Measurements from ENCODE around the gene TAF6. TPM values are rescaled to one million over a fixed set of nuclear protein-coding genes. Genes with fewer than 3 reads are reported as not detected.

The TAF6 gene
- total RNA-seq, 1 donor from 2014 or later: 34.9 TPM

DNA sequence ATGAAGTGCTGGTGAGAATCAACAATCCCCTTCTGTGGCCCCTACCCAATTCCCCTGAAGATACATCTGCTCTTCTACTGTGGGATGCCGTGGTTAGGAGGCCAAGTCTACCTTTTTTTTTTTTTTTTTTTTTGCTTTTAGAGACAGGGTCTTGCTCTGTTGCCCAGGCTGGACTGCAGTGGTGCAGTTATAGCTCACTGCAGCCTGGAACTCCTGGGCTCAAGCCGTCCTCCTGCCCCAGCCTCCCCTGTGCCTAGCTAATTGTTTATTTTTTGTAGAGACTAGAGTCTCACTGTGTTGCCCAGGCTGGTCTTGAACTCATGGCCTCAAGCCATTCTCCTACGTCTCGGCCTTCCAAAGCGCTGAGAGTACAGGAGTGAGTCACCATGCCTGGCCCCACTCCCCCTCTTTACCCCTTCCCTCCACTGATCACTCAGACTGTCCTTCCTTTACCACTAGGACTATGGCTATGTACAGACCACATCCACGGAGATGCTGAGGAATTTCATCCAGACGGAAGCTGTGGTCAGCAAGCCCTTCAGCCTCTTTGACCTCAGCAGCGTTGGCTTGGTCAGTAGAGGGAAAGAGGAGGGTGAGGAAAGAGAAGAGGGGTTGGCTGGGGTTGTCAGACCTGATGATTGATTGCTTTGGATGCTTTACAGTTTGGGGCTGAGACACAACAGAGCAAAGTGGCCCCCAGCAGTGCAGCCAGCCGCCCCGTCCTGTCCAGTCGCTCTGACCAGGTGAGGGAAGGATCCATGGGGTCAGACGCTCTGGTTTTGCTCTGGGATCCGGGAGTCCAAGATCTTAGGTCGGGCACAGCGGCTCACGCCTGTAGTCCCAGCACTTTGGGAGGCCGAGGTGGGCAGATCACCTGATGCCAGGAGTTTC is 16.0 kb downstream of the TAF6 start:
- Histone ChIP-seq H3K27ac (no peak overlapping the region), H3K4me1 (peaks cover 25% of the 10 kb centered on the region), H3K36me3 (peaks cover 55% of the 10 kb centered on the region), H3K27me3 (no peaks in the 10 kb centered on the region), H3K9me3 (no peaks in the 10 kb centered on the region), H3K4me3 (no peak overlapping the region)
- DNase-seq (no peak), ATAC-seq (no peak)
- no peak for TF ChIP-seq CTCF (IDR thresholded peaks at IDR 0.05)
- intact Hi-C loops (cut with DNase I): no loop called here

DNA sequence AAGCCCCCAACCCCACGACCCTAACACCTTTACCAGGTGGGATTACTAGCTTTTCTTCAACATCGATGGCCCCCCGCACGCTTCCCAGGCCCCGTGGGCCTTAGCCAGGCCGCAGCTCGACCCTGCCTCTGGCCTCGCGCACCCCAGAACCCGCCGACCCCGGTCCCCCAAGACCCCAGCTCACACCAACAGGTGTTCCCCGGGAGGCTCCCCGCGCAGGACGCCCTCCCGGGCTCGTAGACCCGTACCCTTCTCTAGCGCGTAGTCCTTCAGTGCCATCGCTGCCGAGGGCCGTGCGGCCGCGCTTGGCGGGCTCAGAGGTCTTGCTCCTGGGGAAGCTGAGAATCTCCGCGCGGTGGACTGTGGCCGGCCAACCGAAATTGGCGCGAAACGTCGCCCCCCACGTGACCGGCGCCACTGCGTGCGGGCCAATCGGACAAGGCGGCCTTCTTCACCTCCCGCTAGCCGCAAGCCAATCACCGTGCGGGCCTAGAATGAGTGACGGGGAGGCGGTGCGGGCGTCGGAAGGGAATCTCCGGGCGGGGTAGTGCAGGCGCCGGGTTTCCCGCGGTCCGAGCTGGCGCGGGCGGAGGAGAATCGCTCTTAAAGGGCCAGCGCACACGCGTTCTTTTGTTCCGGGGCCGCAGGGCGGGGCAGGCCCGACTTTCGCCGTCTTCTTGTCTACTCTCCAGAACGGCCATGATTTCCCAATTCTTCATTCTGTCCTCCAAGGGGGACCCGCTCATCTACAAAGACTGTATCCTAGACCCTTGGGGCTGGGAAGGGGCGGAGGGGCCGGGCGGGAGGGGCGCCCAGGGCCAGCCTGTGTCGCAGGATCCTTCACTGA is 17.9 kb downstream of the TAF6 start, which contains the start of the genes AP4M1 and MCM7:
TSS of gene AP4M1 (plus strand) at position 628 of the 847 bp plus-strand sequence. CDS start at position 700, 72 bp downstream.
TSS of gene MCM7 (minus strand) at position 382 of the 847 bp plus-strand sequence. CDS start at position 279, 103 bp downstream.
- peak; percentile 94 for ATAC-seq
- Histone ChIP-seq H3K27me3 (no peaks in the 10 kb centered on the region), H3K36me3 (peaks cover 57% of the 10 kb centered on the region), H3K9me3 (no peaks in the 10 kb centered on the region), H3K4me1 (peaks cover 25% of the 10 kb centered on the region), H3K27ac (peak within 1 kb of the TSS; percentile 94), H3K4me3 (peak within 1 kb of the TSS; percentile 97)
- peak; percentile 100 for DNase-seq
- no peak for TF ChIP-seq CTCF (IDR thresholded peaks at IDR 0.05)
- intact Hi-C loops (cut with DNase I): no loop called here

- Histone ChIP-seq H3K9me3 (no peaks in the 10 kb centered on the region), H3K36me3 (peaks cover 58% of the 10 kb centered on the region)
- intact Hi-C loops (cut with DNase I): no loop called here
Measured at GRCh38 chr7:100100420-100101015, 18.6 kb downstream of the TAF6 start.

DNA sequence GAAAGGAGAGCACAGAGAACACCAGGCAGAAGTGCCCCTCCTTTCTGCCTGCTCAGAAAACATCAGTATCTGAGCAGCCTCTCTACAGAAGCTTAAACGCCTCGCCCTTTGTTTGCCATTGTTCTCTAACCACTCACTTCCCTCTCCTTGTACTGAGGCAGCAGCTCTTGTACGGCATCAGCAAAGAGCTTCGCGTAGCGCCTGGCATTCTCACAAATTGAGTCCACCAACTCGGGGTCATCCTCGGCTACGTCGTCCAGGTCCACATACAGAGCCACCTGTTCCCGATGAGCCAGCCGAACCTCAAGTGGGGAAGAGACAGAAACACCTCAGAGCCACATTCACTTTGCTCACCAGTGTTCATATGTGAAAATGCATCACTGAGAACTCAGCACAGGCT is 19.7 kb downstream of the TAF6 start:
- peak overlapping the region; percentile 97 for H3K4me3 ChIP-seq
- ATAC-seq (no peak), DNase-seq (no peak)
- peaks cover 25% of the 10 kb centered on the region for H3K4me1 ChIP-seq
- intact Hi-C loops (cut with DNase I): no loop called here
- H3K9me3 ChIP-seq: no peaks in the 10 kb centered on the region
- no peaks in the 10 kb centered on the region for H3K27me3 ChIP-seq
- H3K36me3 ChIP-seq: peaks cover 61% of the 10 kb centered on the region
- peak overlapping the region; percentile 76 for H3K27ac ChIP-seq
- TF ChIP-seq CTCF (IDR thresholded peaks at IDR 0.05): no peak

More at GRCh38 chr7:100100420-100101015, 18.6 kb downstream of the TAF6 start:
- ATAC-seq (peak; percentile 91), DNase-seq (peak; percentile 96)
- Histone ChIP-seq H3K27ac (peak overlapping the region; percentile 76), H3K27me3 (no peaks in the 10 kb centered on the region), H3K4me3 (peak overlapping the region; percentile 97), H3K4me1 (peaks cover 25% of the 10 kb centered on the region)
- no peak for TF ChIP-seq CTCF (IDR thresholded peaks at IDR 0.05)

DNA sequence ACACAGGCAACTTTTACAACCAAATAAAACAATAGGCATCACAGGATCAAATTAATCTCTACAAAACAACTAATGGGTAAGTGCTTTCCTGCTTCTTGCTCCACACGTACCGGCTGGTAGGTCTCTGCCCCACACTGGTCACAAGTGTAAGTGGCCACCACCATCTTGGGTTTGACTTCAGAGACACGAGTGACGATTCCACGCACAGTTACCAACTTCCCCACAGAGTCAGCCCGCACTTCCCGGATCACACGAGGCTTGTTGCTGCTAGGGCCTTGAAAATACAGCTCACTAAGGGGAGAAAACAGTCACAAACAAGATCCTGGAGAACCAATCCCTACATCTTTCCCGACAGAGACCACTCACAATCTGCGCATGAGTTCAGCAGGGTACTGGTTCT is 20.2 kb downstream of the TAF6 start:
- Histone ChIP-seq H3K27ac (no peak overlapping the region), H3K4me3 (no peak overlapping the region), H3K27me3 (no peaks in the 10 kb centered on the region), H3K9me3 (no peaks in the 10 kb centered on the region), H3K36me3 (peaks cover 64% of the 10 kb centered on the region), H3K4me1 (peaks cover 25% of the 10 kb centered on the region)
- DNase-seq (no peak), ATAC-seq (no peak)
- intact Hi-C loops (cut with DNase I): no loop called here
- no peak for TF ChIP-seq CTCF (IDR thresholded peaks at IDR 0.05)
